Measurements from ENCODE around the gene PRM3. TPM values are rescaled to one million over a fixed set of nuclear protein-coding genes. Genes with fewer than 3 reads are reported as not detected.

Gene PRM3
- polyA plus RNA-seq, 1 donor from 2014 or later: not detected

GRCh38 chr16:11291091-11291703, 17.8 kb upstream of the PRM3 start:
- no peaks in the 10 kb centered on the region for H3K27me3 ChIP-seq (ENCODE audit: insufficient read depth, low read depth, low read length)
- H3K4me2 ChIP-seq (ENCODE audit: low read length): no peak overlapping the region
- H3K9me2 ChIP-seq (ENCODE audit: insufficient read depth, low read length): no peaks in the 10 kb centered on the region
- no peak overlapping the region for H3K27ac ChIP-seq (ENCODE audit: low read length)
- H4K20me1 ChIP-seq (ENCODE audit: insufficient read depth): no peaks in the 10 kb centered on the region
- H2AFZ ChIP-seq (ENCODE audit: low read depth, low read length): no peak overlapping the region
- H3K79me2 ChIP-seq (replicated peaks; ENCODE audit: insufficient read depth, low read length): no peaks in the 10 kb centered on the region
- no peaks in the 10 kb centered on the region for H3K36me3 ChIP-seq (ENCODE audit: insufficient read depth, low read length)
- H3K4me3 ChIP-seq (ENCODE audit: low read length): no peak overlapping the region
- no peaks in the 10 kb centered on the region for H3K9me3 ChIP-seq (ENCODE audit: low read length)
- no peak overlapping the region for H3K9ac ChIP-seq (ENCODE audit: low read length)
- TF ChIP-seq CTCF (IDR thresholded peaks at IDR 0.05; ENCODE audit: poor library complexity, severe bottlenecking) (no peak), TAF1 (IDR thresholded peaks at IDR 0.05; ENCODE audit: low read depth) (no peak), REST (IDR thresholded peaks at IDR 0.05; ENCODE audit: borderline replicate concordance) (no peak), EP300 (conservative IDR thresholded peaks at IDR 0.05; ENCODE audit: poor library complexity, severe bottlenecking) (no peak), SMC3 (conservative IDR thresholded peaks at IDR 0.05; ENCODE audit: poor library complexity) (no peak), EZH2 (IDR thresholded peaks at IDR 0.05; ENCODE audit: borderline replicate concordance, insufficient read depth, low read length, poor library complexity, severe bottlenecking) (no peak), MXI1 (conservative IDR thresholded peaks at IDR 0.05; ENCODE audit: poor library complexity, severe bottlenecking) (no peak), RAD21 (conservative IDR thresholded peaks at IDR 0.05) (no peak), POLR2AphosphoS5 (IDR thresholded peaks at IDR 0.05) (no peak)
- no peaks in the 10 kb centered on the region for H3F3A ChIP-seq (ENCODE audit: insufficient read depth, low read length, poor library complexity, severe bottlenecking)

- Histone ChIP-seq H3K4me2 (ENCODE audit: low read length) (no peak overlapping the region), H2AFZ (ENCODE audit: low read depth, low read length) (no peak overlapping the region)
Measured at GRCh38 chr16:11290102-11290893, 16.9 kb upstream of the PRM3 start.

More at GRCh38 chr16:11290102-11290893, 16.9 kb upstream of the PRM3 start:
- Histone ChIP-seq H3K27me3 (ENCODE audit: insufficient read depth, low read depth, low read length) (no peaks in the 10 kb centered on the region), H3K36me3 (ENCODE audit: insufficient read depth, low read length) (no peaks in the 10 kb centered on the region), H3K4me3 (ENCODE audit: low read length) (no peak overlapping the region), H4K20me1 (ENCODE audit: insufficient read depth) (no peaks in the 10 kb centered on the region), H3K79me2 (replicated peaks; ENCODE audit: insufficient read depth, low read length) (no peaks in the 10 kb centered on the region), H3K9ac (ENCODE audit: low read length) (no peak overlapping the region), H3F3A (ENCODE audit: insufficient read depth, low read length, poor library complexity, severe bottlenecking) (no peaks in the 10 kb centered on the region), H3K27ac (ENCODE audit: low read length) (no peak overlapping the region), H3K9me3 (ENCODE audit: low read length) (no peaks in the 10 kb centered on the region), H3K9me2 (ENCODE audit: insufficient read depth, low read length) (no peaks in the 10 kb centered on the region)
- no peak for TF ChIP-seq SMC3 (conservative IDR thresholded peaks at IDR 0.05; ENCODE audit: poor library complexity)
- no peak for TF ChIP-seq MXI1 (conservative IDR thresholded peaks at IDR 0.05; ENCODE audit: poor library complexity, severe bottlenecking)
- no peak for TF ChIP-seq TAF1 (IDR thresholded peaks at IDR 0.05; ENCODE audit: low read depth)
- no peak for TF ChIP-seq CTCF (IDR thresholded peaks at IDR 0.05; ENCODE audit: poor library complexity, severe bottlenecking)
- TF ChIP-seq REST (IDR thresholded peaks at IDR 0.05; ENCODE audit: borderline replicate concordance): no peak
- no peak for TF ChIP-seq RAD21 (conservative IDR thresholded peaks at IDR 0.05)
- TF ChIP-seq EP300 (conservative IDR thresholded peaks at IDR 0.05; ENCODE audit: poor library complexity, severe bottlenecking): no peak
